ENCODE data around the gene FOXN3.
"Not testable (repeated sequence)": the region's sequence is repeated elsewhere in the genome, so short reads cannot be mapped to it uniquely, and the experiment has no call there.

FOXN3 gene

DNA sequence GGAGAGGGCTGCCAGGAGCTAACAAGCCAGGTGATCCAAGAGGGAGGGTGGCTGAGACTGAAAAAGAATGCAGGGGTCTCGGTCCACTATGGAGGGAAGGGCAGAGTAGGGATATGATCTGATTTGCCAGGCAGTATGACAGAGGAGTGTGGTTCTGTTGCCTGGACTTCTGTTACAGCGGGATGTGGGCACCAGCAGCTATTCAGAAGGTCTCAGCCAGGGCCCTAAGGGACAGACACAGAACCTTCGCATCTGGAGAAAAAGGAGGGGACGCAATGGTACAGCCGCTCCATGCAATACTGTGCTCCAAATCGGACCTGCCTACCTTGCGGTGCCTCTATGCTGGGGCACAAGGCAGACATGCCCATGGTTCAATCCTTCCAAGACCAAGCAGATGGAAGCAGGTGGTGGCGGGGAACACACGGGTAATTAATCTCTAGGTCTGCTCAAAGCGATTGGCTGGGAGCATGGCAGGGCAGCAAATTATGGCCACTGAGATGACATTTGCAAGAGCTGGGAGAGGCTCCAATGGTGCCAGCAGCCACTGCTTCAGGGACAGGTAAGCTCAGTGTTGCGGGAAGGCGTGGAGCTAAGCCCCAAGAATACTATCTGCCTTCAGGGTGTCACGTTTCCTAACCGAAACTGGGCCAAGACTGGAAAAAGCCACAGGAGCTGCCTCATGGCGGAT is 185.5 kb downstream of the FOXN3 start:
- no peak for DNase-seq (ENCODE audit: low read depth, low spot score)

DNA sequence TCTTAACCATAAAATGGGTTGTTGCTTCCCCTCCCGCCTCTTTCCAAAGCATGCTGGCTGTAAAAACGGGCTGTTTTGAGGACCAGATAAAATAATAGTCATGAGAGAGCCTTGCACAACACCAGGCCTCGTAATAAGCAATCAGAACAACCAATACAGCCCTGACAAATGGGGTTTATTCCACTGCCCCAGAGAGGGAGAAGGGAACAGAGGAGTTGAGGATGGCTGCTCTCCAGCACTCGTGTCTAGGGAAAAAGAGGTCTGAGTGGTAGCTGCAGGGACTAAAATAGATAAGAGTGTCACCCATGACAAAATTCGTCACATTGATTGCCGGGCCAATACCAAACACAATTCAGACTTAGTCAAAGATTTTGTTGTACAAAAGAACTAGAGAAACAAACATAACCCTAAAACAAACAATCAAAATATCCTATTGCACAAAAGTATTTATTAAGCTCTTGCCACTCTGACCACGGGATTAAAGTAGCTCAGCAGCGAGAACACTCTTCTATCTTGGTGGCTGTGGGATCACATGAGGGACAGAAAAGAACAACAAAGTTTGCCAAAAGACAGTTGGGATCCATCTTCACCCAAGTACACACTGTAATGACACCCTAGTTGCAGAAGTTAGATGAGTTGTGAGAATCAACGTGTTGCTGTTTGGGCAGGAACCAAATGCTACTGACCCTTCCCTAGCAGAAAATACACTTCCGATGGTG is 188.0 kb downstream of the FOXN3 start:
- no peak for DNase-seq (ENCODE audit: low read depth, low spot score)

DNA sequence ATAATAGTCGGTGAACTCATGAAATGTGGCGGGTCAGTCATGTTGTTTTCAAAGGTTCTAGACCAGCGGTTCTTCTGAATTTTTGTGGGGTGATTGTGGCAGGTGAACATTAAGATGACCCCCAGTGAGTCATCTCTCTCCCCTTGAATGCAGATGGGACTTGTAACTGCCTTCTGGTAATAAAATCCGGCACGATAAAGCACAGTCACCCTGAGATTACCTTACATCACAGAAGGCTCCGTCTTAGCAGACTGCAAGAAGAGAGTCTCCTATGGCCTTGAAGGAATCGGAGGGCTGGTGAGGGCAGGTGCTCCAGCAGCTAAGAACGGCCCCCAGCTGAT is 189.6 kb downstream of the FOXN3 start:
- DNase-seq (ENCODE audit: low read depth, low spot score): no peak

DNA sequence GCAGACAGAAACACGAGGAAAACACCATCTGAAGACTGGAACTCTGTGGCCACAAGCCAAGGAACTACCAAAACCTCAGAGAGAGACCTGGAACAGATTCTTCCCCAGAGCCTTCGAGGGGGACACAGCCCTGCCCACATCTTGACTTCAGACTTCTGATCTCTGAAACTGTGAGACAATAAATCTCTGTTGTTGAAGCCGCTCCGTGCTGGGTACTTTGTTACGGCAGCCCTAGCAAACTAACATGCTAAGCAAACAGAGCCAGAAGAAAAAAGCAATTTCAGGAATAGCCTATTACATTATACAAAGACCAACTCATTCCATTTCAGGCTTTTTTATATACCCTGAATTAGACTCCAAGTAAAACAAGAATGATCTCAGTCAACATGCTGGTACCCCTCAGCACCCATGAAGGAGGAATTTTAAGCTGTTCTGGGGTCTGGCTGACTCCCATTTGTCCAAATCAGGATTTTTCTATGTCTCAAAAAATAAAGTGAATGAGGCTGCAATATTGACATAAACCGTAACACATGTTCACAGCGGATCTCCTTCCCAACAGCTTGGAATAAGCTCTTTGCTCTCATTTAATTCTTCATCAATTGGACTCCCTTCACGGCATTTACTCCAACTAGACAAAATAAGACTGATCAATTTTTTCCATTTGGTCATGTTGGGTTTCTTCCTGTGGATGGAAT is 190.1 kb downstream of the FOXN3 start:
- no peak for DNase-seq (ENCODE audit: low read depth, low spot score)

DNA sequence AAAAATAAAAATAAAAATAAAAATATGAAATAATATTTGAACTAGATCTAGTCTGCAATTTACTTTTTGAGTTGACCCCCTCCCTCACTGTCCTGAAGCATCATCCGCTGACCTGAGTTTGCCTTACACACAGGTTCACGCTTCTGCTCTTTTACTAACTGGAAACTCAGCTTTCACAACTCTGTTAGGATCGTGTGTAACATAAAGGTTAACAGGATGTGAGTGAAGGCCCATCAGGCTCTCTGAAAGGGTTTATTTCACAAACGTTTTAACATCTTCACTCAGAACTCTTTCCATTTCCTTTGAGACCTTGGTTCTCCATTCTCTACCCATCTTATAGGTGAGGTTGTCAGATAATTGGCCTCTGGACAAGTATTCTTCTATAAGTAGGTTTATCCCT is 191.4 kb downstream of the FOXN3 start:
- no peak for DNase-seq (ENCODE audit: low read depth, low spot score)

DNA sequence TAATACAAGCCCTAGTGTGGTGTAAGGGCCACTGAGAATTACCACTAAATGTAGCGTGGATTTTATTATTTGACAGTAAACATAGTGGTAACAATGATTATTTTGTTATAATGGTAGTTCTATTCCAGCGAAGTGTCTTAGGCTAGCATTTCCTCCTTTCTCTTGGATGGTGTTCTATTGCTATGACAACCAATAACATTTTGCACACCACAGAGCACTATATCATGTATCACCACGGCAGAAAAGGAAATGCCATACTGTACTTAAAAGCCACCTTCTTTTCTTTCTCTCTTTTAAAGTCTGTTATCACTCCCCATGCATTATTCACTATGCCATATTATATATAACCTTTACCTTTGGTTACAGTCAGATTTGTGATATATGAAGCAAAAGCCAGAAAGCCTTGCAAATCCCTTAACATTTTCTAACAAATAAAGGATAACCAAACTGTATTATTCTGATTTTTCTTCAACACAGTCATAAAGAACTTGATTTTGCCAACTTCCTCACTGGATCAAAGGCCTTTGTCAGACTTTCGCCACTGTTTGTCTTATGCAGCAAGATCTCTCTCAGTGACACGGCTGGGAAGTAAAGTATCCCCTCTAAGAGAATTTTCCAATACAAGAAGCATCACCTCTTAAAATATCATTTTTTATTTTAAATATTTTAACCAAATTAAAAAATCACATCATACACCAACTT is 195.8 kb downstream of the FOXN3 start:
- DNase-seq (ENCODE audit: low read depth, low spot score): peak; percentile 24

DNA sequence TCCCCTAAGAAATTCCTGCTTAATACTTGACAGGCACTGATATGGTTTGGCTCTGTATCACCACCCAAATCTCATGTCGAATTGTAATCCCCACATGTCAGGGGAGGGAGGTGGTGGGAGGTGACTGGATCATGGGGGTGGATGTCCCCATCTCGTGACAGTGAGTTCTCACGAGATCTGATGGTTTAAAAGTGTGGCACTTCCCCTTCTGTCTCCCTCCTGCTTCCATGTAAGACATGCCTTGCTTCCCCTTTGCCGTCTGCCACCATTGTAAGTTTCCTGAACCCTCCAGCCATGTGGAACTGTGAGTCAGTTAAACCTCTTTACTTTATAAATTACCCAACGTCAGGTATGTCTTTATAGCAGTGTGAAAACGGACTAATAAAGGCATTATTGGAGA is 198.0 kb downstream of the FOXN3 start:
- no peak for DNase-seq (ENCODE audit: low read depth, low spot score)

DNA sequence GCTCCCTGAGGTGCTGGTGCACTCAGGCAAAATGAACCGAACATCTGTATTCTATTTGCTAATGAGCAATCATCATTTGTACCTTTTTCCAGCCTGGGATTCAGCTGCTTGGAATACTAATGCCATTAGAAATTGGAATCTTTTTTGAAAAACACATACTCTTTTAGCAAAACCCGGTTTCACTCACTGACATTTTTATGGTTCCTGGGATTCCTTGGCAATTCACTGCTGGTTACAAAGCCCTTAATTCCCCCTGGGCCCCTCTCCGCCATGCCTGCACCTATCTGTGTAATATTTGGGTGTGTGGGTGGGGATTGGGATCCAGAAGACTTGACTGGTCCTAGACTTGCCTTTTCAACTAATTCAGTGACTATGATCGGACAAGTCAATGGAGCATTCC is 199.1 kb downstream of the FOXN3 start:
- no peak for DNase-seq (ENCODE audit: low read depth, low spot score)

DNA sequence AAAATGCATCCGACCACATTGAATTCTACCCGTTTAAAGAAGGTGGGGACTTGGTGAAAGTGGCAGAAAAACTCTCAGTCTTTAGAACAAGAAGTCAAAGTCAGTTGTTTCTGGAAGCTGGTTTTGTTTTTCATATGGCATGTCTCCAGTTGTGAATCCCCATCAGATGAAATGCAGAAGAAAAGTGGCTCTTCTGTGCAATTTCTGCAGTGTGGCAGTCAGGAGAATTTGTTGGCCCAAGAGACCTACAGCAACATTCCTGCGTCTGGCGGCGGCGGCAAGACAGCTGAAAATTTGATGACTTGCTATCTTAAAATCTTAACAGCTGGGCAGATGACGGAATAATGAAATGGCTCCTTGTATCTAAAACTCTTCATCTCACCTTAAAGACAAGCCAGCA is 201.5 kb downstream of the FOXN3 start:
- DNase-seq (ENCODE audit: low read depth, low spot score): no peak

DNA sequence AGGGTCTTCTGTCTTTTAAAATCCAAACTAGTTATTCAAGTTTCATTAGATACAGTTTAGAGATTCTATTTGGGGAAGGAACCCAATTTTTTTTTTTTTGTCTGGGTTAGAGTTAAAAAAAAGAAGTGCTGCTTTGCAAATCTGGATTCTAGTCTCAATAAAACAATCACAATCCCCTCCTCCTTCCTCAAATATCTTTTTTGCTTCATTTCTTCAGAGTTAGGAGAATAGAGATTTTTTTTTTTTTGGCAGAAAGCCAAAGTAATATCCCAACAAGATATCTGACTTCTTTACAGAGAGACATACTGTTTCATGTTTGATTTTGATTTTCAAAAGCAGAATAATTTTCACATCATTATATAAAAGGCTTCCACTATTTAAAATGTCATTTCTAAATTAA is 201.9 kb downstream of the FOXN3 start:
- DNase-seq (ENCODE audit: low read depth, low spot score): no peak

DNA sequence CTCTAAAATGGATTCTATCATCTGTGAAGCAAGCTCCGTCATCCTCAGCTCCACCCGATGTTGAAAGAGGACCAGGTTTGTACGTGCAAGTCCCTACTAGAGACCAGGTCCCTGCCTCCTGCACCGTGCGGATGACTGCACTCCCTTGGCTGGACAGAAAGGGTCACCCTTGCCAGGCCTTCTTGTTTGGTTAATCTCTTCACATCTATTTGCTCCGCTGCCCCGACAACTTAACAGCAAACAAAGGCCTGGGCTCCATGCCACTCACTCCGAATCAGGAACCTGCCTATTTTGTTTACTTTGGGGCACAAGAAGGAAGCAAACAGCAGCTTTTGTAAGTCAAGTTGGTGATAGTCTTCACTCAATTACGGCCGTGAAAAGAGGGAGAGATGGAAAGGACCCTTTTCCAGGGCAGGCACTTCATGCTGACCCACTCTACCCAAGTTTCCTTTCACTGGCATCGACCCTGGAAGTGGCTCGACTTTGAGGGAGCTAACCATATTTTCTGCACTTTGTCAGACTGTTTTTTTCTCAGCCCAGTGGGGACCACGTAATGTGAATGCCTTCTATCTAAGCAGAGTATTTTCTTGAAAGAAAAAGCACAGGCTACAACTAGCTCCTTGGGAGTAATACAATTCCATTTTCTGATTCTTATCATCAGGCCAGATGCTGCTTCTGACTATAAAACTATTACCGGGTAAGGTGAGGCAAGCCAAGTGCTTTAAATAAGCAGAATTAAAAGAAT is 202.6 kb downstream of the FOXN3 start:
- no peak for DNase-seq (ENCODE audit: low read depth, low spot score)

DNA sequence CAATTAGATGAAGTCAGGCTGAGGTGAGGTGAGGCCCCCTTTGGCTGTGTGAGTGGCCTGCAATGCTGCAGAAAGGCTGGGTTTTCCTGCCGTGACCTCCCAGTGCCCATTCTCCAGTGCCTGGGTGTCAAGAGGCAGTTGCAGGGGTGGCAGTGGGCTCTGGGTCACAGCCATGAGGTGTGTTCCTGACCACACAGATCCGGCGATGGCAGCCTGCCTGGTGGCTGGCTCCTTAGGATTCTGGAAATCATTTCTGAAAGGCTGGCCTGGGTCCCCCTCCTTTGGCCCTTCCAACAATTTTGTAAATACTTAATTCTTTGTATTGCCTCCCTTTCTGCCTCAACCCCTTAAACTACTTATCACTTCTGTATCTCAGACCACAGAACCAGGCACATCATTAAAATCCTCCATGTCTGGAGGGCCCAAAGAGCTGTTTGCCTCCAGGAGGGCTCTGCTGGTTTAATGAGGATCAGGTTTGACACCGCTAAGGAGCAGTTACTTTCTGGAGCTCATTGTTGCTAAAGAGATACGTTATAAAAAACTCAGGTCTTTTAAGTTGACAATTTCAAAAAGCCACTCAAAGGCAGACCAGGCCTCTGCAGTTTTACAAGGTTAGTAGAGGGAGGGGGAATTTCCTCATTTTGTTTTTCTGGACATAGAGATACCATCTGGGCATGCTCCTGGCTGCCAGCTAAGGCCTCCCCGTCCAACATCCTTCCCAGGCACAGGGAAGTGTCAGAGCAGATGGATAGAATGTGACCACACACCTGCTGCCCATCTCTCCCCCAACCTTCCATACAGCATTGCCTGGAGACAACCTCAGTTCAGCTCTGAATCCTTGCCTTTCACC is 204.4 kb downstream of the FOXN3 start:
- DNase-seq (ENCODE audit: low read depth, low spot score): no peak

DNA sequence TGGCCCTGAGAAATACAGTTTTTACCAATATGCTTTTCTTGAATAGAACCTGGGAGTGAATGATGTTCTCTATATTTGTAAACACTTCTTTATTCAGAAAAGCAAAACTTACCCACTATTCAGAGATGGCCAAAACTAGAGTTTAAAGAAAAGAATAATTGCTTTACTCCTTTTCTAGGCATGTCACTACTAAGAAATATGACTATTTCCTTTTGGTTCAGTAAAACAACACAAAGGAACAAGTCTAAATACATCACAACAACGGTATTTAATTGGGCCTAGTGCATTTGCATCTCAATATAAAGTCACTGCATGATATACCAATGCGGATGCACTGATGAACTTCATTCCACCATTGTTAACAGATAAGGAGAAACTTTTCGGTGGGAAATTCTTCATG is 207.5 kb downstream of the FOXN3 start:
- DNase-seq (ENCODE audit: low read depth, low spot score): no peak

DNA sequence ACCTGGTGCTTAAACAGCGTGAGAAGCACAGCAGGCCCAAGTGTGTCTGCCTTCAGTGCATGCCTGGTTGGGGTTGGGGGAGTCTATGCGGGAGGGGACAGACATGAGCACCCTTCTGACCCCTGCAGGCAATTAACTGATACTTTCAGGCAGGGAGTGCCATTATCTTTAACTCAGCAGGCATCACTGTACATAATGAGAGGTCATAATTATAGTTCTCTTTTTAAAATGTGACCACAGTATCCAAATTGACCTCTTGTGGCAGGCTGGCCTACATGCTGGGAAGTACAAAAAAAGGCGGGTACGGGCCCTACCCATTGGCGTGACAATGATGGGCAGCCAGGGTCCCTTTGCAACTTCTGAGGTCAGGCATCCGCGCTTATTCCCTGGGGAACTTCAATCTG is 209.1 kb downstream of the FOXN3 start:
- no peak for DNase-seq (ENCODE audit: low read depth, low spot score)

DNA sequence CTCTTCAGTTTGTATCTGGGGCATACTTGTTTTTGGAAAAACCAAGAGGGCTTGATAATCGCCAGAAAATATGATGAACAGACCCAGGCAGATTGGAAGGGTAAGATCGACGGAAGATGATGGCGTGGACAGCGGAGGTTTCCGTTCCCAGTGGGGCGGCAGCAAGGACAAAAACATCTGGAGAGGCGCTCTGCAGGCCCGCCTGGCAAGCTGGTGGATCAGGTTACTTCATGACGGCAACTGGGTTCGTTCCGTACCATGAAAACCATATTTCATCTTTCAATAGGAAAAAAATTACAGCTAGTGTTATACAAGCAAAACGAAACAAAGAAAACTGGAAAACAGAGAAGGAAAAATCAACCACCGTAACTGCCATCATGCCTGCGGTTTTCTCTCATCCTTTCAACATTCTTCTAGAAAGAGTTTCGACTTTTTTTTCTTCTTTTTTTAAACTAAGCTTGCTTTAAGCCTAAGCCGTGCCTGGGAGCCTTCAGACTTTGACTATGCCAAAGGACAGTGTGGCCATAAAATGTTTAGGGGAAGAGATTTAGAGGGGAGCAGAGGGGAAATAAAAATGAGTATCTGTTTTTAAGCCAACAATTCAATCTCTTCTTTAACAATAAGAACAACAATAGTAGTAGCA is 210.5 kb downstream of the FOXN3 start:
- no peak for DNase-seq (ENCODE audit: low read depth, low spot score)

DNA sequence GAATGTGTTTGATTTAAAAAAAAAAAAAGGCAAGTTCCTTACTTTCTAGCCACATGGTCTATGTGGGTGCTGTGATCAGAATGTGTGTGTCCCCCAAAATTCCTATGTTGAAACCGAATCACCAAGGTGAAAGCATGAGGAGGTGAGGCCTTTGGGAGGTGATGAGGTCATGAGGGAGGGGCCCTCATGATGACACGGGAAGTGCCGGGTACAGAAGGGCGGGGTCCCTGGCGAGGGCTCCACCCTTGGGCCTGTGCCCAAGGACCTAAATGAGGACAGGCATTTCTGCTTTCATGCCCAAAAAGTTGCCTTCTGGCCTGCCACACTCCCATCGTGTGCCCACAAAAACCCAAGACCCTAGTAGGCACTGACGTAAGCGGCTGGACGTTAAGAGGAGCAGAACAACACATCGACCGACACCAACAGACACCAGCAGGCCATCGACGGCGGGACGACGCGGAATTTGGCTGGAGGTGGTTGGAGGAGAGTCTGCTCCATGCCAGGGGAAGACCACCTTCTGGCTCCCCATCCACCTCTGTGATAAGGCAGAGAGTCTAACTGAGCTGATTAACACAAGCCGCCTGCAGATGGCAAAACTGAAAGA is 211.8 kb downstream of the FOXN3 start:
- no peak for DNase-seq (ENCODE audit: low read depth, low spot score)

DNA sequence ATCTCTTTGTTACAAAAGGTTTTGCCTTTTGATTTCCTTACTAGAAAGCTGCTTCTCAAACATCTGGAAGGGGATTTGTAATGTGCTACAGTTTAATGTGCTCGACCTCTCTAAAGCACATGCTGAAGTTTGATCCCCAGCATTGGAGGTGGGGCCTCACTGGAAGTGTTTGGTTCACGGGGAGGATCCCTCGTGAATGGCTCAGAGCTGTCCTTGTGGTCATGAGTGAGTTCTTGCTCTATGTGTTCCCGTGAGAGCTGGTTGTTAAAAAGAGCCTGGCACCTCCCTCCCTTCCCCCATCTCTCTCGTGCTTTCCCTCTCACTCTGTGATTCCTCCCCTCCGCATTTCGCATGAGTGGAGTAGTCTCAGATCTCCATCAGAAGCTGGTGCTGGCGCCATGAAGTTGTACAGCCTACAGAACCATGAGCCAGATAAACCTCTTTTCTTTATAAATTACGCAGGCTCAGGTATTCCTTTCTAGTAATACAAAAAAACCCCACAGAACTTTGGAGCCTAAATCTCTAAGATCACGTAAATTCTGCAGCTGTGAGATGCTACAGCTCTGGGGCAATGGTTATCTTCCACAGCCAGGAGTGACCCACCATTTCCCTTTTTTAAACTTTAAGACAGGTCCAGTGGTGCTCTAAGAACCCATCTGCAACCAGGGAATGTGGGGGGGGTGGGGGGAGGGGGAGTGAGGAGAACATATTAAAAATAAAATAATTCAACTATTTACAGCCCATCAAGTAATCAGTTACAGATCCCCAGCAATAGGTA is 214.4 kb downstream of the FOXN3 start:
- DNase-seq (ENCODE audit: low read depth, low spot score): no peak

DNA sequence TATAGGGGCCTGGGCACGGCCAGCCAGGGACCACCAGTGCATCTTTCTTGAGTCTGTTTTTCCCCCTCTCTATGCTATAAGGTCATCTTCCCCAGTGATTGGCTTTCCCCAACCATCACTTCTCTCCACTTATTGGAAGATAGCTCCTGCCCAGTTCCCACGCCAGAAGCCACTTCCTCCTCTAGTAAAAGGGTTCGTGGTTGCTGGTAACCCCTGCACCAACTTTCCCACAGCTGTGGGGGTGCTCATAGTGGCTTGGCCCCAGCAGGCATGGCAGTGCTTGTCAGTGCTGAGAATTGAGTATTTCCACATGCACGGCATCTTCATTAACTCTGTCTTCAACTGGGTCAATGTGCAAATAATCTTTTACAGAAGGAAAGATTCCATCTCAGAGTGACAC is 215.4 kb downstream of the FOXN3 start:
- DNase-seq (ENCODE audit: low read depth, low spot score): no peak

DNA sequence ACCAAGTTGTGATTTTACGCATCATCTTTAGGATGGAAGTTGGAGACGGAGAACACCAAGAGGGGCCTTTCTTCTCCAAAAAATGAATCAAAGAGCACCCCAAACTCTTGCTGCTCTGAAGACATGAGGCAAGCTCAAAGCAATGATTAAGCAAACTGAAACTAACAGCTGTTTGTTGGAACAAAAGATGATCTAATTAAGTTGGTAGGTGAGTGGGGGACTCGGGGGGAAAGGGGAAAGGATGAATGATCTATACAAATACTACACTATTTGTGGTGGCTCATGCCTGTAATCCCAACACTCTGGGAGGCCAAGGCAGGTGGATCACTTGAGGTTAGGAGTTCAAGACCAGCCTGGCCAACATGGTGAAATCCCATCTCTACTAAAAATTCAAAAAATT is 217.7 kb downstream of the FOXN3 start:
- not testable (repeated sequence) for DNase-seq (ENCODE audit: low read depth, low spot score)

All from brain pericyte (primary cell).